GM12891 (cell line): ENCODE results near the gene SAMD10.

ENCODE experiments used
- POLR2A ChIP-seq: IDR thresholded peaks from 2 replicates; pipeline ENCODE4 v1.6.1; 2011; ENCODE audit warnings: low read depth, low read length, control low read depth
- POLR2AphosphoS5 ChIP-seq: IDR thresholded peaks from 2 replicates; pipeline ENCODE4 v1.6.1; 2011; ENCODE audit warnings: low read depth, low read length, control low read depth

- TF ChIP-seq POLR2AphosphoS5, result no peak
- TF ChIP-seq POLR2A, result no peak
These were observed 35.7 kb downstream of the SAMD10 start for GRCh38 chr20:63943808-63944077.
